Stomach (tissue), 4 donors: ENCODE data around the gene KLHL22.
"Not testable (repeated sequence)": the region's sequence is repeated elsewhere in the genome, so short reads cannot be mapped to it uniquely, and the experiment has no call there.

Experiments
- CTCF ChIP-seq, 7 experiments: fragments of 450-650 bp in 4 of 7; fragments of 200-600 bp in 3 of 7; sonication (generic) in 3 of 7; IDR thresholded peaks; one replicate each; pipeline ENCODE4 v1.5.1; 2016 to 2019; ENCODE audit warnings: antibody characterized with exemption in 7 of 7, control low read depth in 2 of 7, mild to moderate bottlenecking in 1 of 7
- POLR2A ChIP-seq, 4 donors: fragments of 450-650 bp; IDR thresholded peaks; one replicate each; pipeline ENCODE4 v1.6.1; 2016; ENCODE audit warnings: antibody characterized with exemption in 4 of 4, control low read depth in 2 of 4, mild to moderate bottlenecking in 1 of 4, moderate library complexity in 1 of 4

- not testable (repeated sequence) for TF ChIP-seq CTCF, POLR2A (IDR thresholded peaks at IDR 0.05)
These were observed 80.4 kb downstream of the KLHL22 start for GRCh38 chr22:20415241-20415640.
